ENCODE data around the gene PLCXD3.
"Not testable (repeated sequence)": the region's sequence is repeated elsewhere in the genome, so short reads cannot be mapped to it uniquely, and the experiment has no call there.

Gene PLCXD3

GRCh38 chr5:41493490-41494126 lies 16.8 kb downstream of the PLCXD3 start:
- DNase-seq (ENCODE audit: low spot score), result not testable (repeated sequence)

DNA sequence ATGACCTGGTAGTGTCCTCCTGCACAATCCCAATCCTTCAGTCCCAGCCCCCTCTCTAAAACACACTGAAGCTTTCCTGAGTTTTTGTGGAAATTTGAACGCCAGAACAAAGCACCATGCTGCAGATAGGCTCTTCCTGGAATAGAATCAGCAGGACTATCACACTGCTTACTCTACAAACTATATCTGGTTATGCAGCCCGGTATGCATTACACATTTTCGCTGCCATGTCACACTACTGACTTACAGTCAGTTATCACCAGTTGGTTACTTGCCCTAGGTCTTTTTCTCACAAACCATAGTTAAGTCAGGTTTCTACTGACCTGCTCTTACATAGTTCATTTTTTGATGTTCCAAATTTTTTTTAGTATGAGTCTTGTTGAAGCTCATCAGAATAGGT lies 24.9 kb downstream of the PLCXD3 start:
- DNase-seq (ENCODE audit: low spot score), result no peak

GRCh38 chr5:41482715-41483114 lies 27.7 kb downstream of the PLCXD3 start:
- DNase-seq (ENCODE audit: low spot score), result no peak

DNA sequence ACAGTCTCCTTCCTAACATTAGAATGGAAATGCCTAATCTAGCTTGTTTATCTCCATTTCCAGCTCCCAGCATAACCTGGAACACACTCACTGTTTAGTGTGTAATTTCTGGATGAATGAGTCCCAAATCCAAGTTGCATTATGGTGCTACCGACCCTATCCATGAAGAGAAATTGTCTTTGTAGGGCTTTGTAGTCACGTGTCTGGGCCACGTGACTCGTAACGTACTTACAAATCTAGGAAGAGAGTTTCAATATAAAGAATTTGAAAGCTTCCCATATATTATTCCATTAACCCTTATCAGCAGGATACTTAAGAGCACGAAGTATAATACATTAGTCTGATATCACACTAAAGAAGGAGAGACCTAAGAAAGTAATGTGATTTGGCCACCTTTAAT lies 28.2 kb downstream of the PLCXD3 start:
- no peak for DNase-seq (ENCODE audit: low spot score)

DNA sequence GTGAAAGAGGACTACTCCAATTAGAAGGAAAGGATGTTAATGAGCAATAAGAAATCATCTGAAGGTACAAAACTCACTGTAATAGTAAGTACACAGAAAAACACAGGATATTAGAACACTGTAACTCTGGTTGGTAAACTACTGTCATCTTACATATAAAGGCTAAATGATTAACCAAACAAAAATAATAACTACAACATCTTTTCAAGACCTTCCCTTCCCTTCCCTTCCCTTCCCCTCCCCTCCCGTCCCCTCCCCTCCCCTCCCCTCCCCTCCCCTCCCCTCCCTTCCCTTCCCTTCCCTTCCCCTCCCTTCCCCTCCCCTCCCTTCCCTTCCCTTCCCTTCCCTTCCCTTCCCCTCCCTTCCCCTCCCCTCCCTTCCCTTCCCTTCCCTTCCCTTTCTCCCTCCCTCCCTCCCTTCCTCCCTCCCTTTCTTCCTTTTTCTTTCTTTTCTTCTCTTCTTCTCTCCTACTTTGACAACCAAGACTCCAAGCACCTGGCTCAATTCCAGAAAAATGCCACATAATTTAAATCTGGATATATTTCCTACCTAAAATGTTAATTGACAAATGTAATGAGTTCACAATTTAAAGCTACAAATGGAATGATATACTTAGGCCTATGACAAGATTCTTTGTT lies 38.7 kb downstream of the PLCXD3 start:
- not testable (repeated sequence) for DNase-seq (ENCODE audit: low spot score)

GRCh38 chr5:41465493-41466171 lies 44.8 kb downstream of the PLCXD3 start:
- DNase-seq (ENCODE audit: low spot score), result no peak

GRCh38 chr5:41459557-41459956 lies 50.8 kb downstream of the PLCXD3 start:
- no peak for DNase-seq (ENCODE audit: low spot score)

DNA sequence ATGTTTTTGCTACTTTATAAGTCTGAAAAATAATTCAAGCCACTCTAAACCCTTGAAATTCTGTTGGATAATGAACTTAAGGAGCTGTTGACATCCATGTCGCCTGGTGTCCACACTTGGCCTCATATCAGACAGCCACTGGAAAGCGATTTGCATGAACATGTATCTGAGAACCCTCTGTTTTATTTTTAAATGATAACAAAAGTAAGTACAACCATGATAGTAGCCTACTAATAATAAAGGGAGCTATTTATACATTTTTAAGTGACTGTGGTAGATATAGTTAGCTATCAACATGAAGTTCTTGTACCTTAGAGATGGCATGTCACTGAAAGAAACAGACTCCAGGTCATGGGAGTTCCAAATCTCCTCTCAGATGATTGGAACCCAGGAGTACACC lies 53.3 kb downstream of the PLCXD3 start:
- DNase-seq (ENCODE audit: low spot score), result no peak

- DNase-seq (ENCODE audit: low spot score), result no peak
Observed at GRCh38 chr5:41452506-41452905, 57.9 kb downstream of the PLCXD3 start.

GRCh38 chr5:41447650-41448510 lies 62.5 kb downstream of the PLCXD3 start:
- no peak for DNase-seq (ENCODE audit: low spot score)

DNA sequence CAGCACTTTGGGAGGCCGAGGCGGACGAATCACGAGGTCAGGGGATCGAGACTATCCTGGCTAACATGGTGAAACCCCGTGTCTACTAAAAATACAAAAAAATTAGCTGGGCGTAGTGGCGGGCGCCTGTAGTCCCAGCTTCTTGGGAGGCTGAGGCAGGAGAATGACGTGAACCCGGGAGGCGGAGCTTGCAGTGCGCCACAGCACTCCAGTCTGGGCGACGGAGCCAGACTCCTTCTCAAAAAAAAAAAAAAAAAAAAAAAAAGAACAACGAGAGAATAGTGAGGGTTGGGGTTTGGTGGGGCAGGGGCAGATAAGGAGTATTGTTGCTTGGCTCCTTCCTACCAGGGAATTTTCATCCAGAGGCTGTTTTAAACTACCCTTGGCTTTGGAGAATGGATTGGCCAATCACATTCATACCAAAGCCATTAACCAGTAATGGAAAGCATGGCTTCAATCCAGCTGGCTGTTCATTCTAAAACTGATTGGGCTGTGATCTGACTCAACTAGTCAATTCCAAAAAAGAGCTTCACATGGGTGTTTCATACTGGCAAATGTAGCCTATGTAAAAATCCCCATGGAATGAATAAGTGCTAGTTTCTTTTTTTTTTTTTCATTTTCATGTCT lies 64.4 kb downstream of the PLCXD3 start:
- no peak for DNase-seq (ENCODE audit: low spot score)

DNA sequence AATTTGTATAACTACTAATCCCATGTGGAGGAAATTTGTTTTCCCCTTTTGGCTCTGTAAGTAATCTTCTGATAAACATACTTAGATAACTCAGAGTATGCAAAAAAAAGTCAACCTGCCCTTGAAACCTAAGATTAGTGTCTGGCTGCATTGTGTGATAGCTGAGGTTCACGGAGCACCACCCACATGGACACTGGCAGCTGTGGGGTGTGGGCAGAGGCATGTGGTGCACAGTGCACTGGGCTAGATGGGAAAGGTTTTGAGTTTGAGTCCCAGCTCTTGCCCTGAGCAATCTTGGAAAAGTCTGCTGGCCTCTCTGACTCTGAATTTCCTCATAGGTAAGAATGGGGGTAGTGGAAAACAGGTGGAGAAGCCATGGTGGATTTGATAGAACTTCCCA lies 75.1 kb downstream of the PLCXD3 start:
- DNase-seq (ENCODE audit: low spot score), result no peak

DNA sequence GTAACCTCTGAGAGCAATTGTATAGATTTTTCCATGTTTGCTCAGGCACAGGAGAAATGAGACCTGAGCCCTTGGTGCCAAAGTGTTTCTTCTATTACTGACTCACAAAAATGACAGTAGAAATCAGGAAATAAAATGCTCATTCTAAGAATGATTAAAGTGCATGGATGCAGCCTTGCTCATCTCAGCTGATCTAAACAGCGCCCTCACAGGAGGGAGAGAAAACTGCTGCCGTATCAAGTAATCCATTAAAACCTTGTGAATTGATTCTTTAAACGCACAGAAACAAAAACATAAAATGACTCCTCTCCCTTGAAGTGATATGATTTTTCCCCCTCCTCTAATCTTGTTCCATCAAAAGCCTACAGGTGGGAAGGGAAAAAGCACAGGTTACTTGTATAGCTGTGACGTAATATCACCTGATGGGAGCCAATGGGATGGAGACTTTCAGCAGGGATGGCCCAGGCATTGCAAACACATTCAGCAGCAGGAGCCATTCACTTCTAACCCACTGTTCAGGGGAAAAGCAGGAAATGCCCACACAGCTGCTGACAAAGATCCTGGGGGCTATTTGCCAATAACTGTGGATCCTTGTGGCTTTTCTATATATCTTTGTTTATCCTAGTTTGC lies 76.7 kb downstream of the PLCXD3 start:
- DNase-seq (ENCODE audit: low spot score), result no peak

DNA sequence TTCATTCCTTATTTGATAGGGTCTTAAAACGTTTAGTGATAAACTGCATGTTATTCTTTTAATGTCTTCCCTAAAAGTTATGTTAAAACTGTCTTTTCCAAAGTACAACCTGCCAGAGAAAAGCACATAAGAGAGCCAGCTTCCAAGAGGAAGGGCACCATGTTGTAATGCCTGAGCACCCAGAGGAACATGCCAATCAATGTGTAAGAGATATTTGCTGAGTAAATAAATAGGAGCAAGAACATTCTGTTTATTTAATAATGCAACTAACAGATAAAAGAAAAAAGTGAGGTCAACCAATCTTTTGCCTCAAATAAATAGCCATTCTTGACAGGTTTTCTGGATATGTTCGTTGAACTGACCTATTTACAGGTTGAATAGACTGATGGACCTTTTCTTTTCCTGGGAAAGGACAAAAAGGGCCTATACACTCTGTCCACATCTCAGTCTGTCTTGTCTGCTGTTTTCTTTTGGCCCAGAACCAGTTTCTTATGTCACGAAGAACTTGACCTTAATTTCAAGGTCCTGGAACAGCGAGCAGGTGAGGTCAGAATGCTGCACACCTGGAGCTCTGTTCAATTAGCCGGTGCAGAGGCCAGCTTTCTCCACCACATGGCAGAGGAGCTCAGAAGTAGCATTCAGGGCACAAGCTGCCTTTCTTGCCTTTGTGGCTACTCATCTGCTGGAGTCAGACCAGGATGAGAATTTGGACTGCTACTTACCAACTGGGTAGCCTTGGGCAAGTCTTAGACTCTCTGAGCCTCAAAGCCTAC lies 77.7 kb downstream of the PLCXD3 start:
- no peak for DNase-seq (ENCODE audit: low spot score)

DNA sequence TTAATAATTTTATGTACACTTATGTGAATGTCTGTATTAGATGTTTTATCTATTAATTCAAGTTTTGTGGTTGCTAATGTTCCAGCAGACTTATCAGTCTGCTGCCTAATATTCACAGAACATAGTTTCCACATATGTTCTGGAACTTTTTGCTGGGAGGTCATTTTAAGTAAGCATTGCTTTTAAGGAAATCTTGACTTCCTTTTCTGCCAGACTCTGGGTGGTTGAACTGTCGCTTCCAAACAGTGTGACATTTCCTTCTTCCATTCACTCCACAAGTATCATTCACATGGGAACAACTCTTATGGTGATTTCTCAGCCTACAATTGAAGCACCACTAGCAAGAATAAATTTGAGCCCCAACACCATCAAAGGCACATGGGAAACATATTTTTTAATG lies 82.9 kb downstream of the PLCXD3 start:
- DNase-seq (ENCODE audit: low spot score), result no peak

DNA sequence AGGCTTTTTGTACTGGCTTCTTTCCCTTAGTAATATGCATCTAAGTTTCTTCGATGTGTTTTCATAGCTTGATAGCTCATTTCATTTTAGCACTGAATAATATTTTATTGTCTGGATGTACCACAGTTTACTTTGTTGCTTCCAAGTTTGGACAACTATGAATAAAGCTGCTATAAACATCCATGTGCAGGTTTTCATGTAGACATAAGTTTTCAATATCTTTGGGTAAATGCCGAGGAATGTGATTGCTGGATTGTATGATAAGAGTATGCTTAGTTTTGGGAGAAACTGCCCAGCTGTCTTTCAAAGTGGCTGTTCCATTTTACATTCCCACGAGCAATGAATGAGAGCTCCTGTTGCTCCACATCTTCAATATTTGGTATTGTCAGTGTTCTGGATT lies 84.7 kb downstream of the PLCXD3 start:
- DNase-seq (ENCODE audit: low spot score), result no peak

DNA sequence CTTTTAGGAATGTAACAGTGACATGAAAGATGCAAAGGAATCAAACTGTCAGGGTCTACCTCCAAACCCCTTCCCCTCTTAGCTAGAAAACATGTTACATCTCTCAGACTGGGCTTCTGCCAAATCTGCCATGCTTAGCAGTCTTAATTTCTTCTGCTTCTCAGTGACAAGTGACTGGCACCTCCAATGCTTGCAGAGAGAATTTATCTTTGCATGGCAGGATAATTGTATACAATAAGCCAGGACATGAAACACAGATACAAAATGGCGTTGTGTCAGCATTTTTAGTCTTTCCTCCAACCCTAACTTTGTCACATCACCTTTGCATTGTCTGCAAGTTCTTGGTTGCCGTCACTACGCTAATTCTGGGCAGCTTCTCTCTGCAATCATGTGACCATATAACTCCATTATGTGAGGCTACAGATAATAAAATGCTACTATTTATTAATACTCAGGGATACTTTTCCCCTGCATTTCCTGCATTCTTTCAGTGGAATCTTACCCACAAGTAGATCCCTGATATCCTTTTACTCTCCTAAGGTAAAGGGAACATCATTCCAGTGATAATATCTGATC lies 89.8 kb downstream of the PLCXD3 start:
- DNase-seq (ENCODE audit: low spot score), result no peak

DNA sequence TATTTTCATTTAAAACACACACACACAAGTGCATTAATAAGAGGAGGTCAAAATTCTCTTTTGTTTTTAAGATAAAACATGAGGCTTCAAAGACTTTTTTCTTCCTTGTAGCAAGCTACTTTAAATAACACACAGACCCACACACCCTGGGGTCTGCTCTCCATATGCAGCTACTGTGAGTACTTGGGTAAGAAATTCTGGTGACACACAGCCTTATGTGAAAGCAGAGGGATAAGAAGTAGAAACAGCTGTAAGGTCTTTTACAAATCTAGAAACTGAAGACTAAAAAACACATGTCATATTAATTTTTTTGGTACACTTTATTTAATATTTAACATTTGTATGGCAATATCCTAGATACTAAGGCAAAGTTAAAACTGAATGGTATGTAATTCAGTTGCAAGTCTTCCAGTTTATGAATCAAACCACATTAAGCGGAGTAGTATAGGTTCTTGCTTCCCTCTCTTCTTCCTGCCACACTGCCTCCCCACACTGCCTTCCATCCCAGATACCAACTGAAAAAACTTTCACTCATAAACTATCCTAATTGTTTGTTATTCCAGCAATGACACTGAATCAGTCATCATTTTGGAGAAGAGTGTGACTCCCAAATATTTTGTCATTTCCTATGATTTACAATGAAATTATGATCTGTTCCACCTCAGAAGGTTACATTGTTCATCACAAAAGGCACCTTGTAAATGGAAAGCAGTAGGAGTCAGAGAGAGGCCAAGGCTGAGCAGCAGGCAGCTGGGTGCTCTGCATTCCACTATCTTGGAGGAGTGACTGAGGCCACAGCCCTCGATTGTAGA lies 92.0 kb downstream of the PLCXD3 start:
- DNase-seq (ENCODE audit: low spot score), result no peak

GRCh38 chr5:41416336-41416735 lies 94.1 kb downstream of the PLCXD3 start:
- DNase-seq (ENCODE audit: low spot score), result no peak

- DNase-seq (ENCODE audit: low spot score), result no peak
Observed at GRCh38 chr5:41415242-41415641, 95.2 kb downstream of the PLCXD3 start.

Measured in hematopoietic multipotent progenitor cell treated with erythropoietin and hydrocortisone succinate and interleukin-3 and kit ligand, for 17 days (in vitro differentiated cells).